ENCODE results near the gene SENP5. TPM values are rescaled to one million over a fixed set of nuclear protein-coding genes. Genes with fewer than 3 reads are reported as not detected.

The SENP5 gene
- total and polyA plus RNA-seq, 9 of the 15 experiments (the other 6 are each of a cell fraction or from before 2014, with no cell fraction given) = 18.3 to 59.7 (median 35.8) TPM

GRCh38 chr3:196842567-196843434, 24.9 kb upstream of the SENP5 start (continued):
- TF ChIP-seq MBD1 (CRISPR knock-in tag; IDR thresholded peaks at IDR 0.05) = peak; percentile 100
- TF ChIP-seq ZNF232 (CRISPR knock-in tag; IDR thresholded peaks at IDR 0.05) = no peak
- TF ChIP-seq ZNF589 (CRISPR knock-in tag; IDR thresholded peaks at IDR 0.05; ENCODE audit: low read depth) = peak; percentile 100
- no peak for TF ChIP-seq TARDBP (IDR thresholded peaks at IDR 0.05)
- TF ChIP-seq ZNF347 (CRISPR knock-in tag; IDR thresholded peaks at IDR 0.05; ENCODE audit: low read depth) = peak; percentile 94
- peak; percentile 91 for TF ChIP-seq ZNF253 (CRISPR knock-in tag; conservative IDR thresholded peaks at IDR 0.05)
- TF ChIP-seq CBFA2T2 (conservative IDR thresholded peaks at IDR 0.05) = no peak
- no peak for TF ChIP-seq ZNF143 (CRISPR knock-in tag; IDR thresholded peaks at IDR 0.05)
- no peak for TF ChIP-seq ZNF217 (CRISPR knock-in tag; IDR thresholded peaks at IDR 0.05)
- 0 out of 2 replicates have a peak, but pooled peaks have one; percentile 6 for TF ChIP-seq ZEB2 (IDR thresholded peaks at IDR 0.05)
- no peak for TF ChIP-seq RBM22 (IDR thresholded peaks at IDR 0.05; ENCODE audit: low read depth, low read length, poor library complexity, severe bottlenecking)
- TF ChIP-seq SPI1 (IDR thresholded peaks at IDR 0.05; ENCODE audit: borderline replicate concordance, low read depth, low read length) = no peak
- TF ChIP-seq SIN3B (IDR thresholded peaks at IDR 0.05; ENCODE audit: low read depth) = no peak
- peak; percentile 58 for TF ChIP-seq C11orf30 (IDR thresholded peaks at IDR 0.05; ENCODE audit: low read depth)
- TF ChIP-seq ZNF449 (CRISPR knock-in tag; IDR thresholded peaks at IDR 0.05) = peak; percentile 100
- TF ChIP-seq ZNF699 (CRISPR knock-in tag; IDR thresholded peaks at IDR 0.05; ENCODE audit: insufficient replicate concordance) = peak; percentile 97
- TF ChIP-seq HNRNPH1 (optimal IDR thresholded peaks at IDR 0.05; ENCODE audit: low read depth, low read length) = no peak
- TF ChIP-seq ZFX (CRISPR knock-in tag; IDR thresholded peaks at IDR 0.05) = no peak
- TF ChIP-seq NRF1 (conservative IDR thresholded peaks at IDR 0.05 in 1 of 2, IDR thresholded peaks at IDR 0.05 in 1 of 2) = peak; percentile 20 to 44; a peak in 2 of 4 replicates
- TF ChIP-seq BHLHE40 (IDR thresholded peaks at IDR 0.05; ENCODE audit: low read length) = no peak; the same call in 1 of the 2 replicates
- TF ChIP-seq KLF16 (IDR thresholded peaks at IDR 0.05) = no peak
- TF ChIP-seq ETV6 (IDR thresholded peaks at IDR 0.05; ENCODE audit: borderline replicate concordance in 1 of 2, low read depth in 2 of 2, low read length in 1 of 2) = peak; percentile 44 to 71; a peak in 3 of 4 replicates
- TF ChIP-seq ETV6 (CRISPR knock-in tag; IDR thresholded peaks at IDR 0.05; ENCODE audit: borderline replicate concordance) = no peak
- peak; percentile 88; the same call in 1 of the 2 replicates for TF ChIP-seq DLX4 (CRISPR knock-in tag; IDR thresholded peaks at IDR 0.05)
- peak; percentile 100 for TF ChIP-seq PTTG1 (tag; IDR thresholded peaks at IDR 0.05; ENCODE audit: low read depth)
- peak; percentile 92 for TF ChIP-seq POLR2A (conservative IDR thresholded peaks at IDR 0.05)
- peak; percentile 43; the same call in 1 of the 2 replicates for TF ChIP-seq NCOA1 (IDR thresholded peaks at IDR 0.05; ENCODE audit: low read depth)
- no peak for TF ChIP-seq ZNF408 (CRISPR knock-in tag; IDR thresholded peaks at IDR 0.05; ENCODE audit: low read depth)

All from K562 (cell line).